Measurements from ENCODE around the gene DHRS7.

The DHRS7 gene

DNA sequence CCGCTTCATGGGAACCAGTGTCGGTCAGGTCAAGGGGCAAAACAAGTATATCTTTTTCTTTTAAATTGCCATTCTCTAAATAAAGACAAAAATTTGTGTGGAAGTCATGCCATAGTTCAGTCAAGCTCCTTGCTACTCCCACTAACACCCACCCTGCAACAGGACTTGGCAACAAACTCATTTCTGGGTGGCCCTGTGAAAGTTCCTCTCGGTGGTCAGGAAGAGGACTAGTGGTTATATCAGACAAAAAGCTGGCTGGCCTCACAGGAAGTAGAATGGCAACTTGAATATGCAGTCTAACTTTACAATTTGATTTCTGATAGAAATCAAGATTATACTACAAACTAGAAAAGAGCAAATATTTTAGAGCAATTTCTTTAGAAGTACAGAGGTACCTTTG lies 11.2 kb downstream of the DHRS7 start:
- Histone ChIP-seq H3K79me2 (ENCODE audit: insufficient read depth, low read length) (peaks cover 51% of the 10 kb centered on the region), H3K4me2 (ENCODE audit: low read depth, low read length, poor library complexity, severe bottlenecking) (peak overlapping the region; percentile 67), H3K9ac (ENCODE audit: low read depth, low read length, poor library complexity, severe bottlenecking) (peak overlapping the region; percentile 42), H3K9me3 (ENCODE audit: insufficient read depth, low read depth, low read length) (no peaks in the 10 kb centered on the region), H3K9me2 (replicated peaks; ENCODE audit: low read depth, low read length) (no peaks in the 10 kb centered on the region), H2AFZ (ENCODE audit: low read length) (no peak overlapping the region), H3K4me1 (ENCODE audit: insufficient read depth, low read length, poor library complexity, severe bottlenecking) (peaks cover 59% of the 10 kb centered on the region), H4K20me1 (ENCODE audit: insufficient read depth, low read length, poor library complexity, severe bottlenecking) (peaks cover 10% of the 10 kb centered on the region), H3K4me3 (ENCODE audit: low read length, poor library complexity, severe bottlenecking) (peak overlapping the region; percentile 39), H3F3A (ENCODE audit: low read depth) (0 out of 2 replicates have a peak, but pooled peaks cover 7% of the 10 kb centered on the region), H3K36me3 (ENCODE audit: insufficient read depth, low read length) (peaks cover 20% of the 10 kb centered on the region; the same call in 1 of the 2 replicates), H3K27me3 (ENCODE audit: insufficient read depth, low read length, poor library complexity, severe bottlenecking) (no peaks in the 10 kb centered on the region)
- no peak for TF ChIP-seq EZH2phosphoT487 (IDR thresholded peaks at IDR 0.05; ENCODE audit: borderline replicate concordance)
- TF ChIP-seq, protein P1, sequence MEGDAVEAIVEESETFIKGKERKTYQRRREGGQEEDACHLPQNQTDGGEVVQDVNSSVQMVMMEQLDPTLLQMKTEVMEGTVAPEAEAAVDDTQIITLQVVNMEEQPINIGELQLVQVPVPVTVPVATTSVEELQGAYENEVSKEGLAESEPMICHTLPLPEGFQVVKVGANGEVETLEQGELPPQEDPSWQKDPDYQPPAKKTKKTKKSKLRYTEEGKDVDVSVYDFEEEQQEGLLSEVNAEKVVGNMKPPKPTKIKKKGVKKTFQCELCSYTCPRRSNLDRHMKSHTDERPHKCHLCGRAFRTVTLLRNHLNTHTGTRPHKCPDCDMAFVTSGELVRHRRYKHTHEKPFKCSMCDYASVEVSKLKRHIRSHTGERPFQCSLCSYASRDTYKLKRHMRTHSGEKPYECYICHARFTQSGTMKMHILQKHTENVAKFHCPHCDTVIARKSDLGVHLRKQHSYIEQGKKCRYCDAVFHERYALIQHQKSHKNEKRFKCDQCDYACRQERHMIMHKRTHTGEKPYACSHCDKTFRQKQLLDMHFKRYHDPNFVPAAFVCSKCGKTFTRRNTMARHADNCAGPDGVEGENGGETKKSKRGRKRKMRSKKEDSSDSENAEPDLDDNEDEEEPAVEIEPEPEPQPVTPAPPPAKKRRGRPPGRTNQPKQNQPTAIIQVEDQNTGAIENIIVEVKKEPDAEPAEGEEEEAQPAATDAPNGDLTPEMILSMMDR (conservative IDR thresholded peaks at IDR 0.05; ENCODE audit: low read length): no peak

DNA sequence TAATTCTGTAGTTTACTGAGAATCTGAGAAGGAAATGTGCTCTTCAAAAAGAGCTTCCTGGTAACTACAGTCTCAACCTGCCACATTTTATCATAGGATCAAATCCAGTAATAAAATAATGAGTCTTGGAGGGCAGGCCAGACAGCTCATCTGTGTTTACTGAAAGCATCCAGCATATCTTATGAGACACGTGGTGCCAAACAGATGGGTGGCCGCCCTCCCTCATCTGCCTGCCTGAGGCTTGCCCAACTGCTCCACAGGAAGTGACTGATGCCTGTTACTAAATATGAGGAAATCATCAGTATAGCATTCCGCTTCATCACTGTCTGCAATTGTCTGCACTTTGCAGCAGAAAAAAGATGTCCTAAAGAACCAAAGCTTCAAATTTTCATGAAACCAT lies 13.5 kb downstream of the DHRS7 start:
- no peaks in the 10 kb centered on the region for H3K9me2 ChIP-seq (replicated peaks; ENCODE audit: low read depth, low read length)
- H3K4me3 ChIP-seq (ENCODE audit: low read length, poor library complexity, severe bottlenecking): peak overlapping the region; percentile 42
- H3K36me3 ChIP-seq (ENCODE audit: insufficient read depth, low read length): peaks cover 31% of the 10 kb centered on the region; the same call in 1 of the 2 replicates
- H3F3A ChIP-seq (ENCODE audit: low read depth): 0 out of 2 replicates have a peak, but pooled peaks cover 7% of the 10 kb centered on the region
- H2AFZ ChIP-seq (ENCODE audit: low read length): no peak overlapping the region
- no peaks in the 10 kb centered on the region for H3K27me3 ChIP-seq (ENCODE audit: insufficient read depth, low read length, poor library complexity, severe bottlenecking)
- peak overlapping the region; percentile 66 for H3K4me2 ChIP-seq (ENCODE audit: low read depth, low read length, poor library complexity, severe bottlenecking)
- no peaks in the 10 kb centered on the region for H3K9me3 ChIP-seq (ENCODE audit: insufficient read depth, low read depth, low read length)
- H3K79me2 ChIP-seq (ENCODE audit: insufficient read depth, low read length): peaks cover 28% of the 10 kb centered on the region
- TF ChIP-seq, protein P1 (conservative IDR thresholded peaks at IDR 0.05; ENCODE audit: low read length): no peak
- TF ChIP-seq EZH2phosphoT487 (IDR thresholded peaks at IDR 0.05; ENCODE audit: borderline replicate concordance): no peak
- peaks cover 39% of the 10 kb centered on the region for H3K4me1 ChIP-seq (ENCODE audit: insufficient read depth, low read length, poor library complexity, severe bottlenecking)
- no peaks in the 10 kb centered on the region for H4K20me1 ChIP-seq (ENCODE audit: insufficient read depth, low read length, poor library complexity, severe bottlenecking)
- H3K9ac ChIP-seq (ENCODE audit: low read depth, low read length, poor library complexity, severe bottlenecking): peak overlapping the region; percentile 61

- Histone ChIP-seq H3K9me3 (ENCODE audit: insufficient read depth, low read depth, low read length) (no peaks in the 10 kb centered on the region), H4K20me1 (ENCODE audit: insufficient read depth, low read length, poor library complexity, severe bottlenecking) (no peaks in the 10 kb centered on the region), H2AFZ (ENCODE audit: low read length) (no peak overlapping the region), H3K4me1 (ENCODE audit: insufficient read depth, low read length, poor library complexity, severe bottlenecking) (no peaks in the 10 kb centered on the region), H3K79me2 (ENCODE audit: insufficient read depth, low read length) (no peaks in the 10 kb centered on the region), H3K4me2 (ENCODE audit: low read depth, low read length, poor library complexity, severe bottlenecking) (no peak overlapping the region), H3K4me3 (ENCODE audit: low read length, poor library complexity, severe bottlenecking) (no peak overlapping the region), H3K36me3 (ENCODE audit: insufficient read depth, low read length) (peaks cover 7% of the 10 kb centered on the region; the same call in 1 of the 2 replicates), H3K9me2 (replicated peaks; ENCODE audit: low read depth, low read length) (no peaks in the 10 kb centered on the region), H3K9ac (ENCODE audit: low read depth, low read length, poor library complexity, severe bottlenecking) (no peak overlapping the region), H3F3A (ENCODE audit: low read depth) (no peaks in the 10 kb centered on the region), H3K27me3 (ENCODE audit: insufficient read depth, low read length, poor library complexity, severe bottlenecking) (no peaks in the 10 kb centered on the region)
- no peak for TF ChIP-seq EZH2phosphoT487 (IDR thresholded peaks at IDR 0.05; ENCODE audit: borderline replicate concordance)
- TF ChIP-seq, protein P1 (conservative IDR thresholded peaks at IDR 0.05; ENCODE audit: low read length): no peak
Measured at GRCh38 chr14:60134702-60135101, 30.5 kb downstream of the DHRS7 start.
